M059J (cell line): Measurements from ENCODE around the gene GTF3C5. TPM values are rescaled to one million over a fixed set of nuclear protein-coding genes. Genes with fewer than 3 reads are reported as not detected.
"Not testable (repeated sequence)": the region's sequence is repeated elsewhere in the genome, so short reads cannot be mapped to it uniquely, and the experiment has no call there.

Source experiments
- DNase-seq: peaks from one replicate; pipeline ENCODE4 v3.0.0-alpha.2; 2012; ENCODE audit warnings: low read depth
- total RNA-seq: library from RNA; depleted of rRNA; stranded (reverse); fragments of >200 nt; shearing (Covaris generic); gene quantifications from 2 replicates; pipeline ENCODE4 v1.2.3, GENCODE V29; 2014

Gene GTF3C5
- total RNA-seq, 1 experiment from 2014 or later: 81.1 TPM

DNA sequence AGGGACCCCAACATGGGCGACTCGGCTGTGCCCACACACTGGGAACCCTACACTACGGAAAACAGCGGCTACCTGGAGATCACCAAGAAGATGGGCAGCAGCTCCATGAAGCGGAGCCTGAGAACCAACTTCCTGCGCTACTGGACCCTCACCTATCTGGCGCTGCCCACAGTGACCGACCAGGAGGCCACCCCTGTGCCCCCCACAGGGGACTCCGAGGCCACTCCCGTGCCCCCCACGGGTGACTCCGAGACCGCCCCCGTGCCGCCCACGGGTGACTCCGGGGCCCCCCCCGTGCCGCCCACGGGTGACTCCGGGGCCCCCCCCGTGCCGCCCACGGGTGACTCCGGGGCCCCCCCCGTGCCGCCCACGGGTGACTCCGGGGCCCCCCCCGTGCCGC lies 40.2 kb downstream of the GTF3C5 start:
- DNase-seq: not testable (repeated sequence)

DNA sequence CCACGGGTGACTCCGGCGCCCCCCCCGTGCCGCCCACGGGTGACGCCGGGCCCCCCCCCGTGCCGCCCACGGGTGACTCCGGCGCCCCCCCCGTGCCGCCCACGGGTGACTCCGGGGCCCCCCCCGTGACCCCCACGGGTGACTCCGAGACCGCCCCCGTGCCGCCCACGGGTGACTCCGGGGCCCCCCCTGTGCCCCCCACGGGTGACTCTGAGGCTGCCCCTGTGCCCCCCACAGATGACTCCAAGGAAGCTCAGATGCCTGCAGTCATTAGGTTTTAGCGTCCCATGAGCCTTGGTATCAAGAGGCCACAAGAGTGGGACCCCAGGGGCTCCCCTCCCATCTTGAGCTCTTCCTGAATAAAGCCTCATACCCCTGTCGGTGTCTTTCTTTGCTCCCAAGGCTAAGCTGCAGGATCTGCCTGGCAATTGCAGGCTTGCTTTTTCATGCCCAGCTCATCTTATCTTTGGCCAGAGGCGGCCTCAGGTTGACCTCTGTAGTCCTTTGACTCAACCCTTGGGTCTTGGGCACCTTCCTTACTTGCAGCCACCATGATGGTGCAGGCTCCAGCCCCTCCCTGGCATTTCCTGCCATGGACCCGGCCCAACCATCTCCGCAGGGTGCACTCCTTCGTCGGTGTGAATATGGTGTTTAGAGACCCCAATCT lies 40.8 kb downstream of the GTF3C5 start:
- no peak for DNase-seq

DNA sequence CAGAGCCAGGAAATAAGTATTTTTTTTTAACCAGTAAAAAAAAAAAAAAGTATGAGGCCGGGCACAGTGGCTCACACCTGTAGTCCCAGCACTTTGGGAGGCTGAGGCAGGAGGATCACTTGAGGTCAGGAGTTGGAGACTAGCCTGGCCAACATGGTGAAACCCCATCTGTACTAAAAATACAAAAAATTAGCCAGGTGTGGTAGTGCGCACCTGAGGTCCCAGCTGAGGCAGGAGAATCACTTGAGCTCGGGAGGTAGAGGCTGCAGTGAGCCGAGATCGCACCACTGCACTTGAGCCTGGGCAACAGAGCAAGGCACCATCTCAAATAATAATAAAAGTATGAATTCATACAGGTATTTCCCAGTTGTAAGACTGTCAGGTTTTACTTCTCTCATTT lies 41.4 kb downstream of the GTF3C5 start:
- not testable (repeated sequence) for DNase-seq

DNA sequence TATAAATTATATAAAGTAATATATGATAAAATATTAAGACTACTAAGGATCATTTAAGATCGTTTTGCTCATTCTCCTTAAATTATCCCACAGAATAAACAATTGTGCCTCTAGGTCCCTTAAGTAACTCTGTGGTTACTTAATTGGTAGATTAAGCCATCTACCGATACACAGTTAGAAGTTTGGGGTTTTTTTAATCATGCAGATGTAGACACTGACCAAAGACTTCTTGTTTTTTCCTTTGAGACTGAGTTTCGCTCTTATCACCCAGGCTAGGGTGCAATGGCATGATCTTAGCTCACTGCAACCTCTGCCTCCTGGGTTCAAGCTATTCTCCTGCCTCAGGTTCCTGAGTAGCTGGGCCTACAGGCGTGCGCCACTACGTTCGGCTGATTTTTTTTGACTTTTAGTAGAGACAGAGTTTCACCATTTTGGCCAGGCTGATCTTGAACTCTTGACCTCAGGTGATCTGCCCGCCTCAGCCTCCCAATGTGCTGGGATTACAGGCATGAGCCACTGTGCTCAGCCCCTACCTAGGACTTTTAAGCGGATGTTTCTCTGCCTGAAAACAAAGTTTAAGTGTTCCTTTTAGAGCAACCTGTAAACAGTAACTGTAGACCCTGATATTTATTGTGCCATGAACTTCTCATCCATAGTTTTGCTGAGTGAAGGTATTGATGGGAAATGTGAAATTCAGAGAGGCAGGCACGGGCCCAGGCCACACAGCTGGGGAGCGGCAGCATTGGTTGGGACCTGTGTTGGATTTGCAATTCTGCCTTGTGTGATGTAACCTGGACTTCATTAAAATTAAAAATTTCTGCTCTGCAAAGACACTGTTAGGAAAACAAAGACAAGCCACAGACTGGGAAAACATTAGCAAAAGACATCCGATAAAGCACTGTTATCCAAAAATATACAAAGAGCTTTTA lies 42.6 kb downstream of the GTF3C5 start:
- DNase-seq: no peak

DNA sequence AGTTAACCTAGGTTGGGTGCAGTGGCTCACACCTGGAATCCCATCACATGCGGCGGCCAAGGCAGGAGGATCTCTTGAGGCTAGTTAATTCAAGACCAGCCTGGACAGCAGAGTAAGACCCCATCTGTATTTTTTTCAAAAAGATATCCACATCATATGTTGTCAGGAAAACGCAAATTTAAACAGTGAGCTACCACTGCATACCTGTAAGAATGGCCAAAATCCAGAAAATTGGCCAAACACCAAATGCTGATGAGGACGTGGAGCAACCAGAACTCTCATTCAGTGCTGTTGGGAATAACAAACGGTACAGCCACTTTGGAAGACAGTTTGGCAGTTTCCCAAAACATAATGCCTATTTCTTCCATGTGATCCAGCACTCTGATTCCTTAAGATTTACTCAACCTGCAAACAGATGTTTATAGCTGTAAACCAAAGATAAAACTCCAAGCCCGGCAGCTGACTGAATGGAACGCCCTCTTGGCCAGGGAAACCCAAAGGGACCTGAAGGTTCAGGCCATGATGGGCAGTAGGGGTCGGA lies 43.4 kb downstream of the GTF3C5 start:
- DNase-seq: peak; percentile 16

DNA sequence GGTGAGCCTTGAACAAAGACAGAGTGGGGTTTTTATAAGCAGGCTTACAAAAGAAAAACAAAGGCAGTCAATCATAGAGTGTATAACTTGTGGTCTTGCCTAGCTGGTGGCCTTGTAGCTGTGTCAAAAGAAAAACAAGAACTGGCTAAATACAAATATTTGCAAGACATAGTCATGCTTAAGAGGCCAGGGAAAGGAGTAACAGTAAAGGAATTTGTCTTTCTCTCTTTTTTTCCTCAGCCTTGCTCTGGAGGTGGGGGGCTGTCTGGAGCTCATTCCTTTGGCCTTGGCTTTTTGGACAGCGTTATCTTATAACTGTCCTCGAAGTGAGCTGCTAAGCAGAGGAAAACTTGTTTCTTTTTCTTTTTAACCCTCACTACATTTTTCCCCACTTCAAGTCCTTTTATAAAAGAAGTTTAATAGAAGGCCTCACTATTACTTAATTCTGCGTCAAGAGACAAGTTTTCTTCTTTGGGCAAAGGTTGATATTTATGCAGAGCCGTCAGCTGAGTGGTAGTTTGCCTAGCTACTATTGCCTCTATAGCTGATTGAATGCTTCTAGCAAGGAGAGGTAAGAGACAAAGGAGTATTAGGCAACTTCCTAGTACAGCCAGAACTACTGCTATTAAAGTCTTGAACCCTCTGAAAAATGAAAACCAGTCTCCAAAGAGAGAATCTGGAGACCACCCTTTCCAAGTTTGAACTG lies 45.3 kb downstream of the GTF3C5 start:
- DNase-seq: peak; percentile 79

DNA sequence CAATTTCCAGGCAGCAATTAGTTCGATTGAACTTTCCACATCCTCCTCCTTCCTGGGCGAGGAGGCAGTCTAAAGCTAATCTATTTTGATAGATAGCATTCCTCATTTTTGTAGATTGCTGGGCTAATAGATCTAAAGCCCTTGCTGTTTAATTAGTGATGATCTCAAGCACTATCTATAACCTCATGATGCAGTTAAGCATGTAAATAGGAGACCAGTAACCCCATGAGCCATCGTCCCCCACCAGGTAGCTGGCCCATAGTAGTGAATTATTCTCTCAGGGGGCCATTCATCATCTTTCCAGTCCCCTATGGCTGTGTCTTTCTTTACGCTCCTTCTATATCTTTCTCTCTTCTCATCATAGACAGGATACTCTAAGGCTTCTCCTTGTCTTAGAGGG lies 45.9 kb downstream of the GTF3C5 start:
- DNase-seq: no peak

DNA sequence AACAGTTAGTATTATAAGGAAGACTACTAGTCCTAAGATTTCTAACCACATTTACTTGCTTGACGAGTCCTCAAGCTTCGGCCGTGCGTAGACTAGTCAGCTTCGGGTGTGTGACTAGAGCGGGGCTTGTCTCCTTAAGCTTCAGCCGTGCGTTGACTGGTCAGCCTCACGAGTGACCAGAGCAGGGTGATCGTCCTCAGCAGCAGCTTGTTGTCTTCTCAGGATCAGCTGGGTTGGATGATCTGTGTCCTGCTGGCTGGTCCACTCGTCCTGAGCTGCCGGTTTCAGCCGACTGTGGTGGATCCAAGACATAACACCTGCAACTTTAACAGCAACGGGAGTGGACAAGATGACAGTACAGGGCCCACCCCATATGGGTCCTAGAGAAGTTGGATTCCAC lies 47.7 kb downstream of the GTF3C5 start:
- no peak for DNase-seq

DNA sequence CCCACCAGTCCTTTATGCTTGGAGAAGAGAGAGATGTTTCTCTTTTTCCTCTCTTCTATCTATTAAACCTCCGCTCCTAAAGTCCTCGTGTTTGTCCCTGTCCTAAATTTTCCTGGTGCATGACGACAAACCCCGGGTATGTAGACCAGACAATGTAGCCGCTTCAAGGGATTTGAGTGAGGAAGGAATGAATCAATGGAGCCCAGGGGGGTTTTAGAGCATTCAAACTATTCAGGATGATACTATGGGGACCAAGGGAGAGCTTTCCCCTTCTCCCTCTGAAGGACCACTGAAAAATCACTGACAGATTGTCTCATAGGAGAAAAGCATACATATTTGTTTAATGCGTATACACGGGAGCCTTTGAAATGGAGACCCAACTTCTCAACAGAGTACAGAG lies 49.4 kb downstream of the GTF3C5 start:
- DNase-seq: no peak

DNA sequence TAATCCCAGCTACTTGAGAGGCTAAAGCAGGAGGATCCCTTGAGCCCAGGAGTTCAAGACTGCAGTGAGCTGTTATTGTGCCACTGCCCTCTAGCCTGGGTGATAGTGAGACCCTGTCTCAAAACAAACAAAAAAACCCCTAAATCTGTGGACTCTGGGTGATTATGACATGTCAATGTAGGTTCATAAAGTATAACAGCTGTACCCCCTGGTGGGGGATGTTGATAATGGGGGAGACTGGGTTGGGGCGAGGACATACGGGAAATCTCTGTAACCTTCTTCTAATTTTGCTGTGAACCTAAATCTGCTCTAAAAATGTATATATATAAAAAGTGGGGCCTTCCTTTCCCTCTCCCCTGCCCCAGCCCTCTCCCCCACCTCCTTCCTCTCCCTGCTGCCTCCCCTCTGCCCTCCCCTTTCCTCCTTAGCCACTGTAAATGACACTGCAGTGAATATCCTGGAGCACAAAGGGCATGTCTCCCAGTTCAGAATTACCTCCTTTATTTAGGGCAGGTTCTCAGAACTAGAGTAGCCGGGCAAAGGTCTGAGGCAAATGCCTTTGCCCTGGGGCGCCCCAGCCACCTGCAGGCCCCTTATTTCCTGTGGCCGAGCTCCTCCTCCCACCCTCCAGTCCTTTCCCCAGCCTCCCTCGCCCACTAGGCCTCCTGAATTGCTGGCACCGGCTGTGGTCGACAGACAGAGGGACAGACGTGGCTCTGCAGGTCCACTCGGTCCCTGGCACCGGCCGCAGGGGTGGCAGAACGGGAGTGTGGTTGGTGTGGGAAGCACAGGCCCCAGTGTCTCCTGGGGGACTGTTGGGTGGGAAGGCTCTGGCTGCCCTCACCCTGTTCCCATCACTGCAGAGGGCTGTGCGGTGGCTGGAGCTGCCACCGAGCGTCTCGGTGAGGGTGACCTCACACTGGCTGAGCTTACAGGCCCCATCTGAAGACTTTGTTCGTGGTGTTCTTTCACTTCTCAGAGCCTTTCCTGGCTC lies 50.3 kb downstream of the GTF3C5 start:
- not testable (repeated sequence) for DNase-seq

DNA sequence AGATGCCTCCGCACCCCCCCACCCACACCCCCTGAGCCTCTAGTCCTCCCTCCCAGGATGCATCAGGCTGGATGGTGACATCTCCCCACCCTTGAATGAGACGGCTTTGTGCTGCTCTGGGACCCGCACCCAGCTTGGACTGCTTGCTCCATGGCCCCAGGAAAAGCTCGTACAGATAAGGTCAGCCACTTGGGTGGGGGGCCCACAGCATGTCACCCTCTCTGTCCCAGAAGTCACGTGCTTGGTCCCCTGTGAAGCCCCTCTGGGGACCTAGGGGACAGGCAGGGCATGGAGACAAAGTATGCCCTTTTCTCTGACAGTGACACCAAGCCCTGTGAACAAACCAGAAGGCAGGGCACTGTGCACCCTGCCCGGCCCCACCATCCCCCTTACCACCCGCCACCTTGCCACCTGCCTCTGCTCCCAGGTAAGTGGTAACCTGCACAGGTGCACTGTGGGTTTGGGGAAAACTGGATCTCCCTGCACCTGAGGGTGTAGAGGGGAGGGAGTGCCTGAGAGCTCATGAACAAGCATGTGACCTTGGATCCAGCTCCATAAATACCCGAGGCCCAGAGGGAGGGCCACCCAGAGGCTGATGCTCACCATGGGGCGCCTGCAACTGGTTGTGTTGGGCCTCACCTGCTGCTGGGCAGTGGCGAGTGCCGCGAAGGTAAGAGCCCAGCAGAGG lies 51.3 kb downstream of the GTF3C5 start:
- not testable (repeated sequence) for DNase-seq

DNA sequence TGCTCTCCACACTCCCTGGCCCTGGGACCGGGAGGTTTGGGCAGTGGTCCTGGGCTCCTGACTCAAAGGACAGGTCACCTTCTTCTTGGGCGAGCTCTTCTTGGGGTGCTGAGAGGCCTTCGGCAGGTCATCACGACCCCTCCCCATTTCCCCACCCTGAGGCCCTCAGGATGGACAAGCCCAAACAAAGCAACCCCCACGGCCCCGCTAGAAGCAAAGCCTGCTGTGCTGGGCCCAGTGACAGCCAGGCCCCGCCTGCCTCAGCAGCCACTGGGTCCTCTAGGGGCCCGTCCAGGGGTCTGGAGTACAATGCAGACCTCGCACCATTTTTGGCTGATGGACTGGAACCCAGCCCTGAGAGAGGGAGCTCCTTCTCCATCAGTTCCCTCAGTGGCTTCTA lies 52.9 kb downstream of the GTF3C5 start:
- not testable (repeated sequence) for DNase-seq

DNA sequence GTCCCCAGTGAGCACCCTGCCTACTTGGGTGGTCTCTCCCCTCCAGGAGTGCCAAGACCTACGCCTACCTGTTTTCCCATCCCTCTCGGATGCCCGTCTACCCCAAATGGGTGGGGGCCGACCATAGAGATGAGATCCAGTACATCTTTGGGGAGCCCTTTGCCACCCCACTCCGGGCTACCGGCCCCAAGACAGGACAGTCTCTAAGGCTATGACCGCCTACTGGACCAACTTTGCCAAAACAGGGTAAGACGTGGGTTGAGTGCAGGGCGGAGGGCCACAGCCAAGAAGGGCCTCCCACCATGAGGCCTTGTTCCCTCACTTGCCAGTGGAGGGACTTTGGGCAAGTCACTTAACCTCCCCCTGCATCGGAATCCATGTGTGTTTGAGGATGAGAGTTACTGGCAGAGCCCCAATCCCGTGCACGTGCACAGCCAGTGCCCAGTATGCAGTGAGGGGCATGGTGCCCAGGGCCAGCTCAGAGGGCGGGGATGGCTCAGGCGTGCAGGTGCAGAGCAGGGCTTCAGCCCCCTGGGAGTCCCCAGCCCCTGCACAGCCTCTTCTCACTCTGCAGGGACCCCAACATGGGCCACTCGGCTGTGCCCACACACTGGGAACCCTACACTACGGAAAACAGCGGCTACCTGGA lies 55.5 kb downstream of the GTF3C5 start:
- DNase-seq: not testable (repeated sequence)

DNA sequence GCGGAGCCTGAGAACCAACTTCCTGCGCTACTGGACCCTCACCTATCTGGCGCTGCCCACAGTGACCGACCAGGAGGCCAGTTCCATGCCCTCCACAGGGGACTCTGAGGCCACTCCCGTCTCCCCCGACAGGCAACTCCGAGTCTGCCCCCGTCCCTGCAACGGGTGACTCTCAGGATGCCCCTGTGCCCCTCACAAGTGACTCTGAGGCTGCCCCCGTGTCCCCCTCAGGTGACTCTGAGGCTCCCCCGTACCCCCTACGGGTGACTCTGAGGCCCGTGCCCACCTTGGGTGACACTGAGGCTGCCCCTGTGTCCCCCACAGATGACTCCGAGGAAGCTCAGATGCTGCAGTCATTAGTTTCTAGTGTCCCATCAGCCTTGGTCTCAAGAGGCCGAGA lies 56.1 kb downstream of the GTF3C5 start:
- DNase-seq: no peak

DNA sequence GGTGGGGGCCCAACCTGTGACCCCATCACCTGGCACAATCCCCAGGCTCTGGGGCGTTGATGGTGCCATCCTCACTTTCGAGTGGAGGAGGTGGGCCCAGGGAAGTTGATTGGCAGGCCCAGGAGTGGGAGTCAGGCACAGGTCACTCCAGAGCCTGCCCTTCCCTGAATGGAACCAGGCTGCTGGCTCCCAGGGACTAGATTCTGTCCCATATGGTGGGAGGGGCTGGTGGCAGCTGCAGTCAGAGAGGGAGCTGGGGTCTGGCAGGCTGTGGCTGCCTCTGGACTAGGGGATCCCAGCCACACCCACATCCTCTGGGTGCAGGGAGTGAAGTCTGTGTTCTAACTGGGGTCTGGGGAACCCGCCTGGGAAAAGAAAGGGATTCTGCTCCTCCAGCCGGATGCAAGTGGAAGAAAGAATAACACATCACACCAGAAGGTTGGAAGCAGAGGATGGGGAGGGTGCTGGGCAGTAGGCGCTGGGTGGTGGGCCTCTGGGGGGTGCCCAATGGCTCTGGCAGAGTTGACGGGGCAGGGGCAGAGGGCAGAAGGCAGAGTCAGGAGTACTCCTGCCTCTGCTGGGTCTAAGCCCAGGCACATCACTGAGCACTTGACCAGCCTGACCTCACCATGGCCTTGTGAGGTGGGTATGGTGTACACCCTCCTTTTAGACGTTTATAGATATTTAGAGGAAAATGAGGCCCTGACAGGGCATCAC lies 56.8 kb downstream of the GTF3C5 start:
- DNase-seq: no peak

DNA sequence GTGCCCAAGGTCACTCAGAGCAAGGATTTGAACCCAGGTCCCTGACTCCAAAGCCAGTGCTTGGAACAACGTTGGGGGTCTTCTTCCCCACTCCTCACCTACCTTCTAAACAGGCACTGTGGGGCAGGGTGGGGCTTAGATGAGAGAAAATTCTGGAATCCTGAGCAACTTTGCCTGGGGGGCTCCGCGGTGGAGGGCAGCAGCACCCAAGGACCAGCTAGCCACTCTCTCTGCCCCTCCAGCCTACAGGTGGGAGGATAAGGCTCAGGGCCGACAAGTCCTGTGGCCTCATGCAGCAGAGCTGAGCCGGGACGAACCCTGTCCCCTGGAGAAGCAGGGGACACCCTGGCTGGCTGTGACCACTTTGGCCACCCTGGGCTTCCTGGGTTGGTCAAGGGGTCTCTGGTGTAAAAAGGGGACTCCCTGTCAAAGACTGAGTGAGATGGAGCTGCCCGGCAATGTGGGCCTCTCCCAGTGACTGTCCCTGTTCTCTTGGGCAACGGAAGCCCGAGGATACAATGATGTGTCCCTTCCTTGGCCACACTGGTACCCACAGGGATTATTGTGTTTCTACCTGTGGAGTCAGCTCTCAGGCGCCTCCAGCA lies 57.5 kb downstream of the GTF3C5 start:
- DNase-seq: no peak

DNA sequence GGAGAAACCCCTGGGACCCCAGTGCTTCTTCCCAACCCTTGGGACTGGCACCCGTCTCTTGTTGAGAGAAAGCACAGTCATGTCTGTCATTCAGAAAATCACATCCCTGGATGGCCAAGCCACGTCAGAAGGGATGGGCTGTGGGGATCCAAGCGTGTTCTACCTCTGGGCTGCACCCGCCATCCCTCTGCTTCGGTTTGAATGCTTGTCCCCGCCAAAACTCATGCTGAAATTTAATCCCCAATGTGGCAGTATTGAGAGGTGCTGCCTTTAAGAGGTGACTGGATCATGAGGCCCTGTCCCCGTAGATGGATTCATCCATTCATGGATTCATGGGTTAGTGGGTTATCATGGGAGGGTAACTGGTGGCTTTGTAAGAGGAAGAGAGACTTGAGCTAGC lies 58.0 kb downstream of the GTF3C5 start:
- no peak for DNase-seq

DNA sequence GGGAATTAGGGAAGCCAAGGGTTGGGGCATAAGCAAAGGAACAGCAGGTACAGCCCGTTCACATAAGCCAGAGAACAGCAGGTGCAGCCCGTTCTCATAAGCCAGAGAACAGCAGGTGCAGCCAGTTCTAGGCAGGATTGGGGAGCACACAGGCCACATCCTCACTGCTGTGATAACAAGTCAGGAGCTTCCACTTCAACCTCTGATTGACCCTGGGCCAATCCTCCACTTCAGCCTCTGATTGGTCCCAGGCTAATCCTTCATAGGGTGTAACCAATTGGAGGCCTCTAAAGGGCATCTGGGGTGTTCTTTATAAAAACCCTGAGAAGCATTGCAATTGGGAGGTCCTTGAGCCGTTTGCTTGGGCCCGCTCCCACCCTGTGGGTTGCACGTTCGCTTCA lies 58.5 kb downstream of the GTF3C5 start:
- no peak for DNase-seq

DNA sequence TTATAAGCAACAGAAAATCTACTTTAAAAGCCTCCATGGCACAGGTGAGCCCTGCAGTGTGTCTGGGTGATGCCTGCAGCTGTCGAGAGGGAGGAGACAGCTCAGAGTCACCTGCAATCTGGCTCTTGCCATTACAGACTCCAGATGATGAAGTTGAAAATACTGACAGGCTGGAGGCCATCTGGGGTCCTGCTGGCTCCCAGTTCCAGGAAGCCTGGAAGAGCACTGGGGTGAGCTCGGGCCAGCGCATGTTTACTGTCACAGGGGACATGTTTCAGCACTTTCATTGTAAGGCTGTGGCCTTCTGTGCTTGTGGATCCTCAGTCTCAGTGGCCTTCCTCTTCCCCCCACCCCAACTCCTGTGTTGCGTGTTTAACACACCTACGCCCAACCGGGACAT lies 59.4 kb downstream of the GTF3C5 start:
- no peak for DNase-seq
